ENCODE results near the gene MPZL3.

- TF ChIP-seq POLR2A (IDR thresholded peaks at IDR 0.05; ENCODE audit: low read depth, low read length) (no peak), POLR2AphosphoS5 (IDR thresholded peaks at IDR 0.05; ENCODE audit: low read depth, low read length) (no peak), TAF1 (IDR thresholded peaks at IDR 0.05; ENCODE audit: low read depth, low read length) (no peak)
These were observed 25.4 kb downstream of the MPZL3 start for GRCh38 chr11:118226781-118227180.
